A673 (cell line): Measurements from ENCODE around the gene IRAK3. TPM values are rescaled to one million over a fixed set of nuclear protein-coding genes. Genes with fewer than 3 reads are reported as not detected.

Experiments
- BruUV-seq: library from RNA; stranded (reverse); fragments of 400-500 nt; replicated peaks from 2 replicates; lab custom pipeline; 2021; lab: Mats Ljungman, UMichigan
- CTCF ChIA-PET: fragments of 300-600 bp; sonication (Branson Sonifier 250); formaldehyde crosslinking; loops from one replicate; lab custom pipeline; 2022; ENCODE audit warnings: antibody characterized with exemption; lab: Charles Lee
- POLR2A ChIA-PET: fragments of 300-600 bp; sonication (Branson Sonifier 250); formaldehyde crosslinking; loops from one replicate; lab custom pipeline; 2022; ENCODE audit warnings: antibody characterized with exemption; ENCODE audit not compliant: low non-redundant PET; lab: Charles Lee
- DNase-seq: peaks from one replicate; pipeline ENCODE4 v3.0.0-alpha.2; 2015; ENCODE audit warnings: low spot score
- H3K27ac ChIP-seq: fragments of 200-600 bp; sonication (generic); 2 replicates; pipeline ENCODE4 v1.5.1; 2016; ENCODE audit warnings: mixed run types, low read depth, mild to moderate bottlenecking, mixed read lengths, antibody characterized with exemption, low read length; ENCODE audit not compliant: poor library complexity, severe bottlenecking
- H3K27me3 ChIP-seq: fragments of 200-600 bp; sonication (generic); replicated peaks from 2 replicates; pipeline ENCODE4 v1.6.1; 2017; ENCODE audit warnings: mixed run types, low read depth, mild to moderate bottlenecking, mixed read lengths, antibody characterized with exemption, low read length; ENCODE audit not compliant: insufficient read depth, poor library complexity
- H3K36me3 ChIP-seq: fragments of 200-600 bp; sonication (generic); 2 replicates; pipeline ENCODE4 v1.6.1; 2016; ENCODE audit warnings: mixed run types, mild to moderate bottlenecking, mixed read lengths, antibody characterized with exemption, low read length; ENCODE audit not compliant: insufficient read depth, poor library complexity, severe bottlenecking
- H3K4me1 ChIP-seq: fragments of 200-600 bp; sonication (generic); 2 replicates; pipeline ENCODE4 v1.6.1; 2017; ENCODE audit warnings: mixed run types, mild to moderate bottlenecking, mixed read lengths, antibody characterized with exemption, low read length; ENCODE audit not compliant: insufficient read depth, poor library complexity, severe bottlenecking
- H3K4me3 ChIP-seq: fragments of 200-600 bp; sonication (generic); 2 replicates; pipeline ENCODE4 v1.5.1; 2016; ENCODE audit warnings: low read depth, mixed run types, mild to moderate bottlenecking, mixed read lengths, low read length; ENCODE audit not compliant: poor library complexity, severe bottlenecking
- H3K9me3 ChIP-seq: fragments of 200-600 bp; sonication (generic); 2 replicates; pipeline ENCODE4 v1.6.1; 2016; ENCODE audit warnings: mixed run types, low read depth, mild to moderate bottlenecking, mixed read lengths, antibody characterized with exemption, low read length; ENCODE audit not compliant: poor library complexity, severe bottlenecking
- CTCF ChIP-seq: fragments of 300-800, 200-600 bp; sonication (generic); conservative IDR thresholded peaks from 2 replicates; pipeline ENCODE4 v1.5.1; 2017; ENCODE audit warnings: low read depth, mild to moderate bottlenecking, antibody characterized with exemption, low read length, moderate library complexity, mixed read lengths
- EZH2 ChIP-seq: fragments of 200-600 bp; sonication (generic); IDR thresholded peaks from 2 replicates; pipeline ENCODE4 v1.6.1; 2017; ENCODE audit warnings: borderline replicate concordance, low read depth, mild to moderate bottlenecking, mixed read lengths, antibody characterized with exemption, low read length; ENCODE audit not compliant: poor library complexity, severe bottlenecking
- intact Hi-C: fragments of 100-400 bp; cut with micrococcal nuclease; formaldehyde crosslinking; loops from one replicate; pipeline ENCODE4 v1.10.0; 2022; ENCODE audit not compliant: unreplicated experiment
- total RNA-seq: library from RNA; stranded (reverse); gene quantifications from 2 replicates; pipeline ENCODE4 v1.2.3, GENCODE V29; 2021

The IRAK3 gene
- total RNA-seq, 1 experiment from 2014 or later = 0.19 TPM

GRCh38 chr12:66241061-66242043 is 52.3 kb downstream of the IRAK3 start:
- H3K27me3 ChIP-seq = no peaks in the 10 kb centered on the region
- intact Hi-C loops = no loop called here
- no TSS peak for BruUV-seq
- ChIA-PET CTCF (no interaction called here), POLR2A (no interaction called here)
- H3K9me3 ChIP-seq = no peaks in the 10 kb centered on the region
- peaks cover 5% of the 10 kb centered on the region for H3K4me1 ChIP-seq
- no peak overlapping the region for H3K27ac ChIP-seq
- TF ChIP-seq CTCF = no peak
- TF ChIP-seq EZH2 = no peak
- no peak for DNase-seq
- H3K4me3 ChIP-seq = no peak overlapping the region
- no peaks in the 10 kb centered on the region for H3K36me3 ChIP-seq

GRCh38 chr12:66242311-66242710 is 53.3 kb downstream of the IRAK3 start:
- Histone ChIP-seq H3K36me3 (no peaks in the 10 kb centered on the region), H3K4me1 (peaks cover 5% of the 10 kb centered on the region), H3K9me3 (no peaks in the 10 kb centered on the region), H3K27me3 (no peaks in the 10 kb centered on the region), H3K4me3 (no peak overlapping the region), H3K27ac (no peak overlapping the region)
- intact Hi-C loops = no loop called here
- DNase-seq = no peak
- CTCF ChIA-PET = no interaction called here
- TF ChIP-seq CTCF (no peak), EZH2 (no peak)
- POLR2A ChIA-PET = no interaction called here
- no TSS peak for BruUV-seq

- Histone ChIP-seq H3K36me3 (no peaks in the 10 kb centered on the region), H3K4me1 (peaks cover 5% of the 10 kb centered on the region), H3K27me3 (no peaks in the 10 kb centered on the region), H3K4me3 (no peak overlapping the region), H3K9me3 (no peaks in the 10 kb centered on the region), H3K27ac (no peak overlapping the region)
- intact Hi-C loops = no loop called here
- no TSS peak for BruUV-seq
- no peak for DNase-seq
- no peak for TF ChIP-seq EZH2
- no peak for TF ChIP-seq CTCF
- ChIA-PET POLR2A (no interaction called here), CTCF (no interaction called here)
These were observed 54.9 kb downstream of the IRAK3 start for GRCh38 chr12:66243911-66244310.
